Stimulated activated CD8-positive, alpha-beta memory T cell treated with anti-CD3 and anti-CD28 coated beads, Interleukin-15, amount 100 ng/mL, for 24 hours (primary cell): ENCODE results near the gene SHC3.

Experiments
- DNase-seq: peaks from one replicate; pipeline ENCODE4 v3.0.0-alpha.2; 2020; ENCODE audit warnings: low read depth

SHC3 gene

GRCh38 chr9:89000371-89000781 is 178.2 kb downstream of the SHC3 start:
- no peak for DNase-seq

DNA sequence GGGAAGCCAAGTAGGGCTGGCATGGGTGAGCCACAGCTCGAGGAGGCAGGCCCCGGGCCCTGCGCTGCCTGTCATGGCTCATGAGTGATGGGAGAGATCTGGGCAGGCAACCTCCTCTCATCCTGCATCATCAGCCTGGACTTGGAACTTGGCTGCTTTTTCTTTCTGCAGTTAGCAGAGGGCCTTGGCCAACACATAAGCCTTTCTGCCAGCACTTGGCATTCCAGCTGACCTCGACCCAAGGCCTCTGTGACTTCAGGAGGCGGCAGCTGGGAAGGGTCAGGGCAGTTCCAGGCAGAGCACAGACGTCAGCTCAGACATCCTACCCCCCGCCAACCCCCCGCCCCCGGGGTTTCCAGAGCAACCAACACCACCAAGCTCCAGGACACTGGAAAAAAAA is 179.7 kb downstream of the SHC3 start:
- no peak for DNase-seq

DNA sequence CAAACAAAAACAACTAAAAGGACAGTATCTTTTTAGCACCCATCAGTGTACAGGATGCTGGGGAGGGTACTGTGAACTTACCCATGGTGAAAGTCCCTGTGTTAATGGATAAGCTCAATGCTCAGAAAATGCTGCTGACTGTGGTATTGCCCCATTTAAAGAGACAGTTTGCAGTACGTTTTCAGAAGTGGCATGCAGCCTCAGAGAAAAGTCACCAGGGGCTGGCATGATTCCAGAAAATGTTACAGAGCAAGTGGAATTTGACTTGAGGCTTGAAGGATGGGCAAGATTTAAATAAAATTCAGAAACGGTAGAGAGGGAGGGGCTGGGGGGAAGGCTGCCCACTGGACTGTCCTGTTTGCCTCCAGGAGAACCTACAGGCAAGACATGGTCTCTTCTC is 180.1 kb downstream of the SHC3 start:
- DNase-seq: no peak

DNA sequence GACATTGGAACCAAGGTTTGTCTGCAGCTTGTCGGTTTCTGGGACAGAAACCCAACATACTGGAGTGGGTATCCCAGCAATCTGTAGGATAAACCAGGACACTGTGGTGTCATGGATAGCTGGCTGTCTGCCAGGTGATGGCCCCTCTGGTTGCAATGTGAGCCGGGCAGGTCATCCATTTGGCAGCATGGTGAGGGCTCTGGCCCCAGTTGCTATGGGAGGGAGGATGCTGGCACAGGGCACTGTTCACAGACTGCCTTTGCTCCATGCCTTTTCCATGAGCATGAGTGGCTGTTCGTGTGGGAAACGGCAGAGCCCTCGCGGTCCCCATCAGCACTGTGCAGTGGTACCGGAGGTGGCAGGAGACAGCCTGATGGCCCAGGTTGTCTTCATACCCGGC is 181.0 kb downstream of the SHC3 start:
- no peak for DNase-seq

DNA sequence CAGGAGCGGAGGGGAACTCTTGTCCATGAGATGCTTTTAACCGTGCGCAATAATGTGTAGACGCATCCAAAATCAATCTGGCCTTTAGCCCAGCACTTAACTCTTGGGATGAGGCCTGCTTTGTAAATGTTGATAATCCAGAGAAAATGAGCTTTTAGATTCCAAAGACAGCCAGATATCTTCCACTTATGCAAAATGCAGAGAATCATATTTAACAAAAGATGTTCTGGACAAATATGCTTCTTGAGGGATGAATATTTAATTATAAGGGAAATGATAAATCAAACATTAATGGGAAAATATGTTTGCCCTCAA is 181.7 kb downstream of the SHC3 start:
- no peak for DNase-seq

DNA sequence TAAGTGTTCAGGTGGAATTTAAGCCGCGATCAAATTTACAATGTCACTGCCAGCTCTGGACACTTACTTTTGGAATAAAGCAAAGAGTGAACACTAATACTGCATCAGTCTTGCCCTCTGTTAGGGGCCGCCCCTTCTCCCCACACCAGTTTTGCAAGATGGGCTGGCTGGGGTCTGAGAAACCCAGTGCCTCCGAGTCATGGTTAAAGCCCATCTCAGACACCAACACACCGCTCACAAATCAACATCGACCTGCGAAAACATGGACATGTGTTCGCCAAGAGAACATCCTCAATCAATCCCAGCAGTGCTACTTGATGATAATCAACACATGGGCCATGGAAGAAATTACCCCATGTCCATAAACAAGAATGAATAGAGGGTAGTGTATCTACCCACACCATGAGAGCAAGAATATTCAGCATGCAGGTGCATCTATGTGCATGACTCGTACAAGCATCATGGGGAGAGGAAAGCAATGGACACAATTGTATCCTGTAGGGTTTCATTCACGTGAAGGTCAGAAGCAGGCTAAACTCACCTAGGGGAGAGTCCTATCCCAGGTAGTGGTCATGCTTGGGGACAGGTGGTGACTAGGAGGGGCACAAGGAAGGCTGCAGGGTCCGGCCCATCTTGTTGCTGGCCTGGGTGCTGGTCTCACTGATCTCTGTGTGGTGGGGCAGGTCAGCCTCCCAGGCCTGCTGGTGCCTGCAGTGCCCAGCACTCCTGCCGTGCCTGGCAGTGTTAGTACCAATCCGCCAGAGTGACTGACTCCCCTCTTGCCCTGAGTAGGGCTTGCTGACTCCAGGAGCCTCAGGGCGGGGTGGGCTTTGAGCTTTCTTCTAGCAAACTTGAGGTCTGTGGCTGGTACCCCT is 182.3 kb downstream of the SHC3 start:
- DNase-seq: no peak

- no peak for DNase-seq
These were observed 183.0 kb downstream of the SHC3 start for GRCh38 chr9:88995627-88996026.

- no peak for DNase-seq
These were observed 183.4 kb downstream of the SHC3 start for GRCh38 chr9:88995200-88995577.

- no peak for DNase-seq
These were observed 184.0 kb downstream of the SHC3 start for GRCh38 chr9:88994469-88995199.

DNA sequence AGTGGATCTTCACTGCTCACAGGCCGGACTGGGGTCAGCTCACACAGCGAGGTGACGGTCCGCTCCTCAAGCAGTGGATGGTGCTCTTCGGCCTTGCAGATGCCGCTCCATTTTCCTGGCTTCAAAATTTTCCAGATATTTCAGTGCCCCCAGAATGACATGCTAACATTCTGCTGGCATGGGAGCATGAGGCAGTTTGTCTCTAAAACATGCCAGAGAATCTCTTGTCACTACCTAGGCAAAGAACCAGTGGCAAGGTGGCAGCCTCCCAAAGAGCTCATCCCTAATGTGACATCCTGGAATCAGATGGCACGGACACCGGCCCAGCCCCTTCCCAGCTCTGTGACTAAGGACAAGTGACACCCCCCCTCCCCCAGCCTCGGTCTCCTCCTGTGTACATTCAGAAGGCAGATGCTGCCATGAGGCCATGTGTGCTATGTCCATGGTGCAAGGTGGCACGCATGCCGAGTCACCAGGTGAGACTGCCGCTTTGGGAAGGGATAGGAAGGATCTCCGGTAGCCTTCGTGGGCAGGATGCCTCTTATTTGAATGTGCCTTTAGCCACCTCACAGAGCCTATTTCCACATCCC is 184.7 kb downstream of the SHC3 start:
- no peak for DNase-seq

DNA sequence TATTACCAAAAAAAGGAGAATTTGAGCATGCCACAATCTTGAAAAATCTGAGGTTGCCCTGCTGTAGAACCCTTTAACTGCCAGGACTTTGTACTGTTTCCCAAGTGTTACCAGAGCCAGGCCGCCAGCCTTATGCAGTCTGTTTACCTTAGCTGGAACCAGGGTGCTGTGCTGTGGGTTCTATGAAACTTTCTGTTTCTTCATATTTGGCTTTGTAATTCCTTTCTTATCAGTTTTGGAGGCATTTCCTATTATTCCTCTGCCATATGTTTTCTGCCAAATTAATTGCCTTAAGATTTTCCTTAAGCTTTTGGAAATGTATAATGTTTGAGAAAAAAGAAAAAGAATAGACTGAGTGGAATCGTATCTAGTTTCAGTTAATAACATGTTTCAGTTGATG is 185.3 kb downstream of the SHC3 start:
- DNase-seq: no peak

DNA sequence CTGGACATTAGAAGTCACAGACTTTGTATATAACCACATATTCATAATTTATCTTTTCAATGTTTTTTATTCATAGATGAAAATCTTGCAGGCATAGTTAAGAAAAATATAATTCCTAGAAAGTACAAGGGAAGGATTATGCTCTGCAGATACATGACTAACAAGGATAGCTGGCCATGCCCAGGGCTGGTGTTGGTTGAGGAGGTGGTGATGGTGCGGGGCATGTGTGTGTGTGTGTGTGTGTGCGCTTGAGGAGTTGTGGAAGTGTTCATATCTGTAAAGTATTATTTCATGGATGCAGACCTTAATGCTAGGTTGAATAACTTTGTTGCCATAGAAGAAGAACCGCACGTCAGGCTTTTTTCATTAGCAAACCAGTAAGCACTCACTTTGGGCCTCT is 186.1 kb downstream of the SHC3 start:
- DNase-seq: no peak

- DNase-seq: no peak
These were observed 187.3 kb downstream of the SHC3 start, which contains the start of gene S1PR3 for GRCh38 chr9:88991066-88992034. Gene S1PR3, plus strand, starts transcription at chr9:88991468. Its CDS starts 9,733 bp downstream, at chr9:89001201.

- no peak for DNase-seq
These were observed 187.9 kb downstream of the SHC3 start for GRCh38 chr9:88990729-88991065.

GRCh38 chr9:88990041-88990728 is 188.4 kb downstream of the SHC3 start:
- DNase-seq: no peak

GRCh38 chr9:88988796-88989641 is 189.6 kb downstream of the SHC3 start:
- no peak for DNase-seq

- no peak for DNase-seq
These were observed 191.0 kb downstream of the SHC3 start for GRCh38 chr9:88987661-88988060.

GRCh38 chr9:88986776-88987175 is 191.8 kb downstream of the SHC3 start:
- DNase-seq: no peak

DNA sequence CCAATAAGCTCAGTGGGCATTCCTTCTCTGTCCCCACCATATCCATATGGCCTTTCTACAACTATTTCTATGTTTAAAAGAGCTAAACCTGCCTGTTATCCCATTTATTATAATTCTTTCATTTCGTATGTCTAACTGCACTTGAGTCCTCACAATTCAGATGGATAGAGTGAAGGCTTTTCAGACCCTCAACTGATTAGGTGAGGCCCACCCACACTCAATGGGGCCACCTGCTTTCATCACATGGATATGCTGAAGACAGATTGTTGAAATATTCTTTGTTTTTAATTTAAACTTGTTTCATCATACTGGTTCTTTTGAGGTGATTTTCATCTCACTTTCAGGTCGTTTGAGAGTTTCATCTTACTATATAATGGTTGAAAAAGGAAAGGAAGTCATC is 193.0 kb downstream of the SHC3 start:
- DNase-seq: no peak

- no peak for DNase-seq
These were observed 194.1 kb downstream of the SHC3 start for GRCh38 chr9:88984543-88984883.
